Transverse colon (tissue), 4 donors: ENCODE measurements around the gene STARD10. TPM values are rescaled to one million over a fixed set of nuclear protein-coding genes. Genes with fewer than 3 reads are reported as not detected.

Source experiments
- DNase-seq: peaks from one replicate; pipeline ENCODE4 v3.0.0-alpha.2; 2019
- H3K27ac ChIP-seq, 4 donors: fragments of 200-600 bp; sonication (generic); 2 replicates each; pipeline ENCODE4 v1.5.1; 2016 to 2018; ENCODE audit warnings: inconsistent platforms in 4 of 4
- H3K27me3 ChIP-seq: fragments of 200-600 bp; sonication (generic); 2 replicates; pipeline ENCODE4 v1.5.1; 2017; ENCODE audit warnings: inconsistent platforms
- H3K36me3 ChIP-seq, 4 donors: fragments of 200-600 bp; sonication (generic); 2 replicates each; pipeline ENCODE4 v1.5.1; 2017 to 2019; ENCODE audit warnings: inconsistent platforms in 4 of 4
- H3K4me1 ChIP-seq, 4 donors: fragments of 200-600 bp; sonication (generic); 2 replicates each; pipeline ENCODE4 v1.5.1; 2017 to 2020; ENCODE audit warnings: inconsistent platforms in 4 of 4
- H3K4me3 ChIP-seq, 4 donors: fragments of 200-600 bp; sonication (generic); 1 replicate in 1 of 4; 2 replicates in 3 of 4; pipeline versions ENCODE4 v1.5.1 to v1.6.1; 2017 to 2019; ENCODE audit warnings: inconsistent platforms in 4 of 4
- H3K9me3 ChIP-seq, 2 donors: fragments of 200-600 bp; sonication (generic); 2 replicates each; pipeline ENCODE4 v1.5.1; 2017 to 2019; ENCODE audit warnings: inconsistent platforms in 2 of 2
- CTCF ChIP-seq, 5 experiments: fragments of 200-600 bp in 3 of 5; fragments of 450-650 bp in 2 of 5; sonication (generic) in 3 of 5; IDR thresholded peaks; 1 replicate in 2 of 5; 2 replicates in 3 of 5; pipeline ENCODE4 v1.5.1; 2016 to 2017; ENCODE audit warnings: antibody characterized with exemption in 5 of 5, inconsistent platforms in 3 of 5, mild to moderate bottlenecking in 2 of 5, moderate library complexity in 1 of 5
- EP300 ChIP-seq: sonication (generic); formaldehyde crosslinking; IDR thresholded peaks from one replicate; pipeline ENCODE4 v1.6.1; 2017; ENCODE audit warnings: antibody characterized with exemption, low read depth
- POLR2A ChIP-seq: fragments of 450-650 bp; IDR thresholded peaks from one replicate; pipeline ENCODE4 v1.6.1; 2016; ENCODE audit warnings: antibody characterized with exemption, mild to moderate bottlenecking, moderate library complexity
- POLR2AphosphoS5 ChIP-seq, 3 donors: sonication (generic); formaldehyde crosslinking; IDR thresholded peaks; one replicate each; pipeline ENCODE4 v1.6.1; 2016; ENCODE audit warnings: antibody characterized with exemption in 3 of 3
- WGBS, 2 donors: methylation state at CpG; one replicate each; pipeline ENCODE4 v1.1.5; 2018; ENCODE audit warnings: low coverage in 1 of 2; 5-methylcytosine and 5-hydroxymethylcytosine counted together
- in situ Hi-C, 4 donors: fragments of 200-750 bp; cut with MboI; loops; one replicate each; pipeline versions ENCODE4 v1.15.0 to v1.15.1; 2017; ENCODE audit warnings: low sequenced_read_pairs in 3 of 4, low pct_ligation_motif_present in 1 of 4, low pct_unique_long_range_greater_than_20kb in 1 of 4
- intact Hi-C: fragments of 100-400 bp; cut with DNase I; formaldehyde crosslinking; loops from one replicate; pipeline ENCODE4 v1.15.1; 2023; ENCODE audit warnings: low total_unique reads
- total RNA-seq, 4 donors: library from RNA; depleted of rRNA; stranded (reverse); fragments of >200 nt; gene quantifications; one replicate each; pipeline ENCODE4 v1.1.0, GENCODE V29; 2016

STARD10 gene
- total RNA-seq, 4 donors from 2014 or later = 82.7 to 714 (median 225) TPM

GRCh38 chr11:72742513-72743320, 51.1 kb downstream of the STARD10 start:
- Histone ChIP-seq H3K27me3 (no peaks in the 10 kb centered on the region), H3K36me3 (no peaks in the 10 kb centered on the region), H3K4me3 (no peak overlapping the region), H3K4me1 (peaks cover 10 to 44% (median 26%) of the 10 kb centered on the region in 4 donors), H3K27ac (peak overlapping the region in 2 of 4 donors; percentile 30 to 51), H3K9me3 (no peaks in the 10 kb centered on the region)
- WGBS, 2 donors = 82 to 100% methylated on average over 2 to 7 of the region's 7 CpGs
- TF ChIP-seq POLR2AphosphoS5 (IDR thresholded peaks at IDR 0.05) (no peak), POLR2A (no peak), CTCF (IDR thresholded peaks at IDR 0.05) (no peak)
- intact Hi-C loops = no loop called here
- in situ Hi-C loops = no loop called here
- no peak for DNase-seq

- Histone ChIP-seq H3K36me3 (no peaks in the 10 kb centered on the region), H3K4me1 (peaks cover 10 to 51% (median 26%) of the 10 kb centered on the region in 4 donors), H3K27me3 (no peaks in the 10 kb centered on the region), H3K4me3 (no peak overlapping the region), H3K27ac (peak overlapping the region; percentile 18 to 51 (median 38)), H3K9me3 (no peaks in the 10 kb centered on the region)
- TF ChIP-seq EP300 = no peak
- no peak for TF ChIP-seq POLR2A
- no peak for TF ChIP-seq POLR2AphosphoS5 (IDR thresholded peaks at IDR 0.05)
- no peak for TF ChIP-seq CTCF (IDR thresholded peaks at IDR 0.05)
- 43 to 83% methylated on average over 1 to 7 of the region's 7 CpGs for WGBS, 2 donors
- in situ Hi-C loops = no loop called here
- intact Hi-C loops = no loop called here
- DNase-seq = no peak
These were observed 51.9 kb downstream of the STARD10 start for GRCh38 chr11:72741849-72742512.

- peak; percentile 52 for DNase-seq
These were observed 52.4 kb downstream of the STARD10 start for GRCh38 chr11:72741429-72741833.

More at GRCh38 chr11:72741429-72741833, 52.4 kb downstream of the STARD10 start:
- in situ Hi-C loops = no loop called here
- Histone ChIP-seq H3K27me3 (no peaks in the 10 kb centered on the region), H3K4me3 (no peak overlapping the region), H3K27ac (peak overlapping the region; percentile 18 to 51 (median 38)), H3K36me3 (no peaks in the 10 kb centered on the region), H3K9me3 (no peaks in the 10 kb centered on the region), H3K4me1 (peaks cover 10 to 54% (median 29%) of the 10 kb centered on the region in 4 donors)
- TF ChIP-seq POLR2AphosphoS5 (IDR thresholded peaks at IDR 0.05) (no peak), CTCF (IDR thresholded peaks at IDR 0.05) (no peak), POLR2A (no peak), EP300 (no peak)
- intact Hi-C loops = no loop called here
- 69 to 100% methylated on average over 1 to 8 of the region's 8 CpGs for WGBS, 2 donors
